CD14-positive monocyte (primary cell): ENCODE data around the gene MST1R. TPM values are rescaled to one million over a fixed set of nuclear protein-coding genes. Genes with fewer than 3 reads are reported as not detected.

Source experiments
- DNase-seq, 3 donors: peaks; one replicate each; pipeline ENCODE4 v3.0.0-alpha.2; 2011 to 2022
- H2AFZ ChIP-seq: 2 replicates; pipeline ENCODE4 v1.6.0; 2012; ENCODE audit warnings: mild to moderate bottlenecking, low read depth, low read length, inconsistent platforms; ENCODE audit not compliant: insufficient read depth, poor library complexity, severe bottlenecking
- H3K27ac ChIP-seq, 2 donors: 1 replicate in 1 of 2; 2 replicates in 1 of 2; pipeline ENCODE4 v1.5.1; 2012 to 2013; ENCODE audit warnings: low read length in 2 of 2, control low read depth in 1 of 2, inconsistent platforms in 1 of 2, low read depth in 1 of 2, mild to moderate bottlenecking in 1 of 2
- H3K27me3 ChIP-seq, 2 donors: one replicate each; pipeline versions ENCODE4 v1.6.0 to v1.6.1; 2011 to 2013; ENCODE audit warnings: low read length in 2 of 2; ENCODE audit not compliant: control insufficient read depth in 2 of 2, insufficient read depth in 2 of 2
- H3K36me3 ChIP-seq, 2 donors: replicated peaks in 1 of 2; 1 replicate in 1 of 2; 2 replicates in 1 of 2; pipeline versions ENCODE4 v1.5.1 to v1.6.1; 2012 to 2013; ENCODE audit warnings: low read length in 2 of 2, control low read depth in 1 of 2, inconsistent platforms in 1 of 2, mild to moderate bottlenecking in 1 of 2; ENCODE audit not compliant: insufficient read depth in 2 of 2, control insufficient read depth in 1 of 2
- H3K4me1 ChIP-seq, 2 donors: 1 replicate in 1 of 2; 2 replicates in 1 of 2; pipeline versions ENCODE4 v1.5.1 to v1.6.1; 2012 to 2013; ENCODE audit warnings: low read length in 2 of 2, control low read depth in 1 of 2, inconsistent platforms in 1 of 2, mild to moderate bottlenecking in 1 of 2, moderate library complexity in 1 of 2; ENCODE audit not compliant: insufficient read depth in 2 of 2, control insufficient read depth in 1 of 2
- H3K4me2 ChIP-seq: replicated peaks from 2 replicates; pipeline ENCODE3; 2012; ENCODE audit warnings: low read length, moderate library complexity, mild to moderate bottlenecking; ENCODE audit not compliant: poor library complexity, severe bottlenecking; ENCODE audit errors: extremely low read depth
- H3K4me3 ChIP-seq, 3 experiments: fragments of 200-600 bp in 1 of 3; sonication (generic) in 1 of 3; replicated peaks in 1 of 3; 1 replicate in 2 of 3; 2 replicates in 1 of 3; pipeline ENCODE4 v1.5.1; 2011 to 2013; ENCODE audit warnings: low read length in 3 of 3, mild to moderate bottlenecking in 3 of 3, control low read depth in 2 of 3, low read depth in 2 of 3, inconsistent platforms in 1 of 3, moderate library complexity in 1 of 3
- H3K79me2 ChIP-seq: 2 replicates; pipeline ENCODE4 v1.6.0; 2012; ENCODE audit warnings: mild to moderate bottlenecking, control low read depth, inconsistent platforms, low read length, moderate library complexity; ENCODE audit not compliant: insufficient read depth
- H3K9ac ChIP-seq: 2 replicates; pipeline ENCODE4 v1.6.0; 2017; ENCODE audit warnings: low read length, mild to moderate bottlenecking; ENCODE audit not compliant: insufficient read depth, poor library complexity, severe bottlenecking
- H3K9me3 ChIP-seq, 2 donors: replicated peaks in 1 of 2; 1 replicate in 1 of 2; 2 replicates in 1 of 2; pipeline versions ENCODE4 v1.5.1 to v1.6.1; 2012 to 2013; ENCODE audit warnings: low read length in 2 of 2, control low read depth in 1 of 2; ENCODE audit not compliant: control insufficient read depth in 1 of 2, insufficient read depth in 1 of 2
- H4K20me1 ChIP-seq: 2 replicates; pipeline ENCODE4 v1.6.0; 2012; ENCODE audit warnings: mild to moderate bottlenecking, low read length, control low read depth, moderate library complexity; ENCODE audit not compliant: insufficient read depth
- H3K27ac Mint-ChIP-seq, 7 donors: one replicate each; pipeline ENCODE4 v1.8.0; 2020; ENCODE audit warnings: mild to moderate bottlenecking in 7 of 7, mixed read lengths in 7 of 7, moderate library complexity in 6 of 7, inconsistent platforms in 2 of 7
- H3K27me3 Mint-ChIP-seq, 3 donors: one replicate each; pipeline ENCODE4 v1.8.0; 2021 to 2022; ENCODE audit warnings: low read depth in 3 of 3, mild to moderate bottlenecking in 3 of 3, mixed read lengths in 3 of 3, moderate library complexity in 3 of 3, inconsistent platforms in 1 of 3
- H3K36me3 Mint-ChIP-seq, 2 donors: one replicate each; pipeline ENCODE4 v1.8.0; 2020; ENCODE audit warnings: mixed read lengths in 2 of 2, inconsistent platforms in 1 of 2, mild to moderate bottlenecking in 1 of 2
- H3K4me1 Mint-ChIP-seq: one replicate; pipeline ENCODE4 v1.8.0; 2020; ENCODE audit warnings: mild to moderate bottlenecking, mixed read lengths
- H3K4me3 Mint-ChIP-seq, 2 donors: one replicate each; pipeline ENCODE4 v1.8.0; 2020; ENCODE audit warnings: mild to moderate bottlenecking in 2 of 2, mixed read lengths in 2 of 2, moderate library complexity in 1 of 2
- H3K9me3 Mint-ChIP-seq, 7 donors: one replicate each; pipeline ENCODE4 v1.8.0; 2020 to 2022; ENCODE audit warnings: mixed read lengths in 7 of 7, mild to moderate bottlenecking in 6 of 7, moderate library complexity in 6 of 7, inconsistent platforms in 2 of 7
- CTCF ChIP-seq: fragments of 200-600 bp; IDR thresholded peaks from one replicate; pipeline ENCODE4 v1.8.0; 2022; ENCODE audit warnings: antibody characterized with exemption, mild to moderate bottlenecking
- WGBS: methylation state at CpG from one replicate; pipeline ENCODE4 v1.1.5; 2013; ENCODE audit warnings: missing lambda C conversion rate; ENCODE audit not compliant: insufficient coverage; 5-methylcytosine and 5-hydroxymethylcytosine counted together
- intact Hi-C, 2 donors: fragments of 100-400 bp; cut with micrococcal nuclease; formaldehyde crosslinking; loops; one replicate each; pipeline versions ENCODE4 v1.15.0 to v1.15.1; 2023
- polyA plus RNA-seq, 3 donors: library from polyadenylated mRNA; depleted of rRNA in 1 of 3; unstranded in 2 of 3; stranded (reverse) in 1 of 3; fragments of 300-500 nt in 2 of 3; fragments of >200 nt in 1 of 3; fragmentation: Illumina TruSeq in 2 of 3; gene quantifications; 1 replicate in 2 of 3; 2 replicates in 1 of 3; pipeline ENCODE4 v1.2.3, GENCODE V29; 2012 to 2021

The MST1R gene
- polyA plus RNA-seq, 3 donors: 0.25 TPM; not detected in 2

- TF ChIP-seq CTCF: no peak
- no peaks in the 10 kb centered on the region for H3K27me3 ChIP-seq
- no peak overlapping the region for H3K4me2 ChIP-seq
- DNase-seq: no peak
- H3K4me3 Mint-ChIP-seq: no peak overlapping the region
- H3K4me1 Mint-ChIP-seq: peaks cover 15% of the 10 kb centered on the region
- no peak overlapping the region for H2AFZ ChIP-seq
- no peaks in the 10 kb centered on the region for H4K20me1 ChIP-seq
- H3K36me3 Mint-ChIP-seq: peaks cover 31 to 36% of the 10 kb centered on the region in 2 donors
- H3K36me3 ChIP-seq: peaks cover 14 to 39% of the 10 kb centered on the region in 2 donors
- no peak overlapping the region for H3K4me3 ChIP-seq
- no peak overlapping the region for H3K9ac ChIP-seq
- peaks cover 0 to 5% (median 0%) of the 10 kb centered on the region in 3 donors for H3K27me3 Mint-ChIP-seq
- no CpG with 5 or more reads among the region's 2 CpGs for WGBS
- peaks cover 0 to 3% (median 0%) of the 10 kb centered on the region in 7 donors for H3K9me3 Mint-ChIP-seq
- H3K4me1 ChIP-seq: peaks cover 7% of the 10 kb centered on the region in 2 donors
- H3K9me3 ChIP-seq: no peaks in the 10 kb centered on the region
- H3K27ac ChIP-seq: no peak overlapping the region
- H3K79me2 ChIP-seq: no peaks in the 10 kb centered on the region
- no peak overlapping the region for H3K27ac Mint-ChIP-seq
- intact Hi-C loops: no loop called here
Measured at GRCh38 chr3:49911124-49911420, 7.4 kb upstream of the MST1R start.

DNA sequence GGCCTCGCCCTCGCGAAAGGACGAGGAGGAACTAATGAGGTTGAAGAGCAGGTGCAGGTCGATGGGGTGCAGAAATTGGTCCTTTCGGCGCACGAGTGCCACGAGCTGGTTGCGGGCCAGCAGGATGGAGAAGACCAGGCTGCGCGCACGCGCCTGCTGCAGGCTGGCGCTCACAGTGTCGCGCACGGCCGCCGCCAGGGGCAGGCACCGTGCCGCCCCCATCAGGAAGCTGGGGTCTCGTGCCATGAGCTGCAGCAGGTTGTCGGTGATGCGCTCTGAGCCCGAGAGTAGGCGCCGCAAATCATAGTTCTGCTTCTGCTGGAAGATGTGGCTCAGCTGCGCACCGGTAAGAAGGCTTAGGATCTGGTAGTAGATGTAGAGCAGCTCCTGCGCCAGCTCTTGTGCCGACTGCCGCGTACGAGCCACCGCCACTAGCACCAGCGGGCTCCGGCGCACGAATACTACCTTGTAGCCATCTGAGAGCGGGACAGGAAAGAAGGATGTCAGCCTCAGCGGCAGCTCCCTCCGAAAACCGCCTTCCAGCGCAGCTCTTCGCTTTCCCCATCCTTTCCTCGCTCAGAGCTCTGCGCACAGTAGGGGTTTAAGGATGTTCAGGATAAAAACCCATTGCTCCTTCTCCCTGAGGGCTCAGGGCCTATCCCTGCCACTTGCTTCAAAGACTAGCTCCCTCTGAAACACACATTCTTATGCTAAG, 6.9 kb upstream of the MST1R start:
- Mint-ChIP-seq H3K27ac (no peak overlapping the region), H3K36me3 (peaks cover 31 to 36% of the 10 kb centered on the region in 2 donors)

More for the DNA sequence above, 6.9 kb upstream of the MST1R start:
- no peaks in the 10 kb centered on the region for H3K9me3 ChIP-seq
- 93% methylated on average over 41 of the region's 48 CpGs for WGBS
- Mint-ChIP-seq H3K27me3 (peaks cover 0 to 5% (median 0%) of the 10 kb centered on the region in 3 donors), H3K4me1 (peaks cover 20% of the 10 kb centered on the region), H3K9me3 (peaks cover 0 to 3% (median 0%) of the 10 kb centered on the region in 7 donors), H3K4me3 (no peak overlapping the region)
- intact Hi-C loops: no loop called here
- H3K4me1 ChIP-seq: peaks cover 12% of the 10 kb centered on the region in 2 donors
- H3K79me2 ChIP-seq: no peaks in the 10 kb centered on the region
- H3K27me3 ChIP-seq: no peaks in the 10 kb centered on the region
- no peak for TF ChIP-seq CTCF
- no peaks in the 10 kb centered on the region for H4K20me1 ChIP-seq
- H3K9ac ChIP-seq: no peak overlapping the region
- DNase-seq: no peak
- peaks cover 14 to 39% of the 10 kb centered on the region in 2 donors for H3K36me3 ChIP-seq
- H3K4me2 ChIP-seq: no peak overlapping the region
- H2AFZ ChIP-seq: no peak overlapping the region
- no peak overlapping the region for H3K27ac ChIP-seq
- H3K4me3 ChIP-seq: no peak overlapping the region
